Gastroesophageal sphincter (tissue), 4 donors: ENCODE results near the gene EFHD2. TPM values are rescaled to one million over a fixed set of nuclear protein-coding genes. Genes with fewer than 3 reads are reported as not detected.
"Not testable (repeated sequence)": the region's sequence is repeated elsewhere in the genome, so short reads cannot be mapped to it uniquely, and the experiment has no call there.

Experiments used
- ATAC-seq: fragments of 150-250 bp; one replicate; pipeline ENCODE4 v1.9.1; 2016; ENCODE audit warnings: mild to moderate bottlenecking, moderate library complexity
- H3K27ac ChIP-seq, 4 donors: fragments of 200-600 bp; sonication (generic) in 3 of 4; 1 replicate in 3 of 4; 2 replicates in 1 of 4; pipeline ENCODE4 v1.5.1; 2016 to 2019
- H3K27me3 ChIP-seq: fragments of 200-600 bp; sonication (generic); one replicate; pipeline ENCODE4 v1.5.1; 2019
- H3K36me3 ChIP-seq, 2 donors: fragments of 200-600 bp; sonication (generic); one replicate each; pipeline ENCODE4 v1.5.1; 2019; ENCODE audit warnings: control low read depth in 1 of 2
- H3K4me1 ChIP-seq, 3 donors: fragments of 200-600 bp; sonication (generic); 1 replicate in 2 of 3; 2 replicates in 1 of 3; pipeline ENCODE4 v1.5.1; 2016 to 2019; ENCODE audit warnings: control low read depth in 2 of 3
- H3K4me3 ChIP-seq, 2 donors: fragments of 200-600 bp; sonication (generic); one replicate each; pipeline ENCODE4 v1.5.1; 2019; ENCODE audit warnings: mild to moderate bottlenecking in 1 of 2, moderate library complexity in 1 of 2
- H3K9me3 ChIP-seq, 3 donors: fragments of 200-600 bp; sonication (generic); one replicate each; pipeline ENCODE4 v1.5.1; 2017 to 2019; ENCODE audit warnings: control low read depth in 2 of 3
- EP300 ChIP-seq: sonication (generic); formaldehyde crosslinking; IDR thresholded peaks from one replicate; pipeline ENCODE4 v1.6.1; 2017; ENCODE audit warnings: antibody characterized with exemption, mild to moderate bottlenecking
- POLR2A ChIP-seq, 2 donors: fragments of 450-650 bp; IDR thresholded peaks; one replicate each; pipeline ENCODE4 v1.6.1; 2017; ENCODE audit warnings: antibody characterized with exemption in 2 of 2, mild to moderate bottlenecking in 2 of 2, moderate library complexity in 1 of 2
- POLR2AphosphoS5 ChIP-seq: sonication (generic); formaldehyde crosslinking; IDR thresholded peaks from one replicate; pipeline ENCODE4 v1.6.1; 2017; ENCODE audit warnings: antibody characterized with exemption
- WGBS, 2 donors: methylation state at CpG; one replicate each; pipeline ENCODE4 v1.1.5; 2018; ENCODE audit warnings: low coverage in 1 of 2; 5-methylcytosine and 5-hydroxymethylcytosine counted together
- total RNA-seq, 4 donors: library from RNA; depleted of rRNA; stranded (reverse); fragments of >200 nt; gene quantifications; one replicate each; pipeline ENCODE4 v1.1.0, GENCODE V29; 2016
- TF ChIP-seq, protein P1 (sequence below), 4 experiments: fragments of 200-600 bp in 2 of 4; fragments of 450-650 bp in 2 of 4; sonication (generic) in 1 of 4; IDR thresholded peaks; one replicate each; pipeline ENCODE4 v1.5.1; 2017 to 2019; ENCODE audit warnings: antibody characterized with exemption in 4 of 4, mild to moderate bottlenecking in 2 of 4, moderate library complexity in 2 of 4

The EFHD2 gene
- total RNA-seq, 4 donors from 2014 or later, result 26.3 to 60.7 (median 53.7) TPM

DNA sequence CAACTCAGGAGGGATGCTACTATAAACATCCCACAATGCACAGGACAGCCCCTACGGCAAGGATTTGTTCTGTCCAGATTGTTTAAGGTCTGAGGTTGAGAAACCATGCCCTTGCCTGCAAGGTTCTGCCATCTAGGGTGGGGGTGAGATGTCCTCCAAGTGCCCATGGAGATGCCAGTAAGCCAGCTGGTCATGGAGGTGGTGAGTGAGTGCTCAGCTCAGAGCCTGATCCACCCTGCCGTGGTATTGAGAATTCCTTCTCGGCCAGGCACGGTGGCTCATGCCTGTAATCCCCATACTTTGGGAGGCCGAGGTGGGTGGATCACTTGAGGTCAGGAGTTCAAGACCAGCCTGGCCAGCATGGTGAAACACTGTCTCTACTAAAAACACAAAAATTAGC lies 15.3 kb downstream of the EFHD2 start:
- peaks cover 0 to 40% (median 5%) of the 10 kb centered on the region in 3 donors for H3K4me1 ChIP-seq
- TF ChIP-seq POLR2A (IDR thresholded peaks at IDR 0.05) (no peak), EP300 (no peak), POLR2AphosphoS5 (no peak)
- TF ChIP-seq, protein P1, sequence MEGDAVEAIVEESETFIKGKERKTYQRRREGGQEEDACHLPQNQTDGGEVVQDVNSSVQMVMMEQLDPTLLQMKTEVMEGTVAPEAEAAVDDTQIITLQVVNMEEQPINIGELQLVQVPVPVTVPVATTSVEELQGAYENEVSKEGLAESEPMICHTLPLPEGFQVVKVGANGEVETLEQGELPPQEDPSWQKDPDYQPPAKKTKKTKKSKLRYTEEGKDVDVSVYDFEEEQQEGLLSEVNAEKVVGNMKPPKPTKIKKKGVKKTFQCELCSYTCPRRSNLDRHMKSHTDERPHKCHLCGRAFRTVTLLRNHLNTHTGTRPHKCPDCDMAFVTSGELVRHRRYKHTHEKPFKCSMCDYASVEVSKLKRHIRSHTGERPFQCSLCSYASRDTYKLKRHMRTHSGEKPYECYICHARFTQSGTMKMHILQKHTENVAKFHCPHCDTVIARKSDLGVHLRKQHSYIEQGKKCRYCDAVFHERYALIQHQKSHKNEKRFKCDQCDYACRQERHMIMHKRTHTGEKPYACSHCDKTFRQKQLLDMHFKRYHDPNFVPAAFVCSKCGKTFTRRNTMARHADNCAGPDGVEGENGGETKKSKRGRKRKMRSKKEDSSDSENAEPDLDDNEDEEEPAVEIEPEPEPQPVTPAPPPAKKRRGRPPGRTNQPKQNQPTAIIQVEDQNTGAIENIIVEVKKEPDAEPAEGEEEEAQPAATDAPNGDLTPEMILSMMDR (IDR thresholded peaks at IDR 0.05), result no peak
- ATAC-seq, result no peak
- H3K9me3 ChIP-seq, result no peaks in the 10 kb centered on the region
- H3K36me3 ChIP-seq, result peaks cover 0 to 38% of the 10 kb centered on the region in 2 donors
- no peak overlapping the region for H3K27ac ChIP-seq
- WGBS, 2 donors, result no CpG with 5 or more reads among the region's 5 CpGs
- no peaks in the 10 kb centered on the region for H3K27me3 ChIP-seq
- H3K4me3 ChIP-seq, result no peak overlapping the region

DNA sequence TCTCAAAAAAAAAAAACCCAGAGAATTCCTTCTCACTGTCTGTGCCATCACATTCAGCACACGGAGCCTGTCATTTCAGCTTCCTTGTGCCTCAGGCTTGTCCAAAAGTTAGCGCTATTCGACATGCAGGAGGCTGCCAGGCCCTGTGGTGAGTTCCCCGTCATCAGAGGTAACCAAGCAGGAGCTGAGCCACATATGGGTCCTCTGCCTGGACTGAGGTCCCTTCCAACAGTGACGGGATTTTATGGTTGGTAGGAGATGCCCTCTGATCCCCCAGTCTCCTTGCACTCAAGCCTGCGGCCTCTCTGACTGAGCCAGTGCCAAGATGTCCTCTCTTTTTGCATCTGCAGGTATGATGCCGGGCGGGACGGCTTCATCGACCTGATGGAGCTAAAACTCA lies 15.8 kb downstream of the EFHD2 start:
- Histone ChIP-seq H3K36me3 (peaks cover 0 to 40% of the 10 kb centered on the region in 2 donors), H3K4me3 (no peak overlapping the region), H3K27ac (no peak overlapping the region), H3K4me1 (peaks cover 0 to 36% (median 5%) of the 10 kb centered on the region in 3 donors), H3K27me3 (no peaks in the 10 kb centered on the region), H3K9me3 (no peaks in the 10 kb centered on the region)
- no peak for ATAC-seq
- no peak for TF ChIP-seq POLR2AphosphoS5
- TF ChIP-seq, protein P1 (IDR thresholded peaks at IDR 0.05), result no peak
- TF ChIP-seq EP300, result no peak
- no peak for TF ChIP-seq POLR2A (IDR thresholded peaks at IDR 0.05)
- 100% methylated on average over 3 of the region's 10 CpGs; no CpG with 5 or more reads in 1 of the 2 donors for WGBS, 2 donors

DNA sequence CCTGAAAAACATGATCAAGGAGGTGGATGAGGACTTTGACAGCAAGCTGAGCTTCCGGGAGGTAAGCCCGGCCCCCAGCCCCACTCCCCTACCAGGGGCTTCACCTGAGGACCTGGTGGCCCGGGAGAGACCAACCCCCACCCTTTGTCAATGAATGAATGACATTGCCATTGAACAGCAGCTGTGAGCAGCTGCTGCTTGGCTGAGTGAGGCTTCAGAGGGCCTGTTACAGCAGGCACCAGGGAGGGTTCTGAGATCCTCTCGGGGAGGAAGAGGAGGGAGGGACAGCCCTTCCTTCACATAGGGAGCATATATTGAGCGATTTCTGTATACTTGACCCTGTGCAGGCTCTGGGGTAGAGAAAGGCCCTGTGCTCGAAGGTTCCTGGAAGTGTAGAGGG lies 16.3 kb downstream of the EFHD2 start:
- ATAC-seq, result no peak
- Histone ChIP-seq H3K27ac (peak overlapping the region in 1 of 4 donors; percentile 53), H3K27me3 (no peaks in the 10 kb centered on the region), H3K9me3 (no peaks in the 10 kb centered on the region), H3K4me3 (no peak overlapping the region), H3K36me3 (peaks cover 0 to 44% of the 10 kb centered on the region in 2 donors), H3K4me1 (peaks cover 0 to 32% (median 5%) of the 10 kb centered on the region in 3 donors)
- 83% methylated on average over 1 of the region's 6 CpGs; no CpG with 5 or more reads in 1 of the 2 donors for WGBS, 2 donors
- TF ChIP-seq POLR2AphosphoS5 (no peak), EP300 (no peak), POLR2A (IDR thresholded peaks at IDR 0.05) (no peak)
- TF ChIP-seq, protein P1 (IDR thresholded peaks at IDR 0.05), result no peak

DNA sequence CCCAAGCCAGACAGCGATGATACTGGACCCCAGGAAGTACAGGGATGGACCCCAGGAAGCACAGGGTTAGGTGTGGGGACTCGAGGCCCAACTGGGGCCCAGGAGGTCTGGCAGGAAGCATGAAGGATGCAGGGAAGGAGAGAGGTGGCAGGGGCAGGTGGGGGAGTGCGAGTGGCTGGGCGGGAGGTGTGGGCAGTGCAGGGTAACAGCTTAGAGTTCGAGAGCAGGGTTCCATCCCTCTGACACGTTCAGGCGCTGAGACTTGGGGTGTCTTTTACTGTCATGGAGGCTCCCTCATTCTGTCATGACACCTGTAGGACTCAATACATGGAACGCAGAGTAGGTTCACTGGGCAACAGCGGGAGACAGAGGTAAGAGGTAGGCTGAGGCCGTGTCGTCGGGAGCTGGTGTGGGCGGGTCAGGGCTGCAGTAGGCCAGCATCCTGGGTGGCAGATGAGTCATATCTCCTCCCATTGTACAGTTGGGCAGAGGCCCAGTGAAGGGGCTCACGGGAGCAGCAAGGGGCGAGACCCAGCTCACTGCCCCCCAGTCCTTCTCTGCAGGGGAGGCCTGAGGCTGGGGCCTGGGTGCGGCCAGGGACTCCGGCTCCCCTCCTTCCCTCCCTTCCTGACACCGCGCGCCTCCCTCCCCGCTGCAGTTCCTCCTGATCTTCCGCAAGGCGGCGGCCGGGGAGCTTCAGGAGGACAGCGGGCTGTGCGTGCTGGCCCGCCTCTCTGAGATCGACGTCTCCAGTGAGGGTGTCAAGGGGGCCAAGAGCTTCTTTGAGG lies 17.0 kb downstream of the EFHD2 start:
- Histone ChIP-seq H3K36me3 (peaks cover 0 to 45% of the 10 kb centered on the region in 2 donors), H3K4me1 (peaks cover 0 to 25% (median 5%) of the 10 kb centered on the region in 3 donors), H3K9me3 (no peaks in the 10 kb centered on the region), H3K27me3 (no peaks in the 10 kb centered on the region), H3K4me3 (peak overlapping the region in 1 of 2 donors; percentile 34), H3K27ac (peak overlapping the region in 3 of 4 donors; percentile 53 to 78 (median 61))
- TF ChIP-seq, protein P1 (IDR thresholded peaks at IDR 0.05), result peak in 3 of 4 experiments; percentile 61 to 72 (median 67)
- TF ChIP-seq POLR2A (IDR thresholded peaks at IDR 0.05) (no peak), POLR2AphosphoS5 (peak; percentile 3), EP300 (no peak)
- ATAC-seq, result peak; percentile 70
- 70 to 80% methylated on average over 1 to 17 of the region's 30 CpGs for WGBS, 2 donors

DNA sequence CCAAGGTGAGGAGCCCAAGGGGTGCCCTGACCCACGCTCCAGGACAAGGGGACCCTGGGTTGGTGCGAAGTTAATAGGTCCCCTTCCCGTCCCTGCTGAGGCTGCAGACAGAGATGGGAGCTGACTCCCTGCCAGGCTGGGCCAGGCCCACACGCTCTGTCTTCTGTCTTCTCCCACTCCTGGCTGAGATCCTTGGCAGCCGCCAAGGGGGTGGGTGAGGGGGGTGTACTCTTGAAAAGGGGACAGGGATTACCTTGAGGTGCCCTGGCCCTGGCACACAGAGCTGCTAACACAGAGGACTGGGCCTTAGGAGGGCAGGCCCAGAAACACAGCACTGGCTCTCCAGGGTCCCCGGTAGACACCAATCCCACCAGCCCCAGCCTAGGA lies 17.6 kb downstream of the EFHD2 start:
- H3K4me1 ChIP-seq, result peaks cover 0 to 24% (median 5%) of the 10 kb centered on the region in 3 donors
- H3K4me3 ChIP-seq, result peak overlapping the region in 1 of 2 donors; percentile 34
- ATAC-seq, result peak; percentile 31
- no peaks in the 10 kb centered on the region for H3K9me3 ChIP-seq
- H3K27me3 ChIP-seq, result no peaks in the 10 kb centered on the region
- peak overlapping the region in 3 of 4 donors; percentile 53 to 78 (median 61) for H3K27ac ChIP-seq
- WGBS, 2 donors, result no CpG with 5 or more reads among the region's 6 CpGs
- peaks cover 0 to 45% of the 10 kb centered on the region in 2 donors for H3K36me3 ChIP-seq
- no peak for TF ChIP-seq POLR2A (IDR thresholded peaks at IDR 0.05)
- no peak for TF ChIP-seq POLR2AphosphoS5
- no peak for TF ChIP-seq EP300
- TF ChIP-seq, protein P1 (IDR thresholded peaks at IDR 0.05), result no peak

DNA sequence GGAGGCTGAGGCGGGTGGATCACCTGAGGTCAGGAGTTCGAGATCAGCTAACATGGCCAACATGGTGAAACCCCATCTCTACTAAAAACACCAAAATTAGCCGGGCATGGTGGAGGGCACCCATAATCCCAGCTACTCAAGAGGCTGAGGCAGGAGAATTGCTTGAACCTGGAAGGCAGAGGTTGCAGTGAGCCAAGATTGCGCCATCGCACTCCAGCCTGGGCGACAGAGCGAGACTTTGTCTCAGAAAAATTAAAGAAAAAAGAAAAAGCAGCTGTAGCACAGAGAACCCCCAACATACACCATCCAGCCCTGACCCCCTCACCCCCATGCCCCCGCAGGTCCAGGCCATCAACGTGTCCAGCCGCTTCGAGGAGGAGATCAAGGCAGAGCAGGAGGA lies 18.6 kb downstream of the EFHD2 start:
- not testable (repeated sequence) for H3K27ac ChIP-seq, H3K9me3 ChIP-seq, H3K4me3 ChIP-seq, ATAC-seq, H3K27me3 ChIP-seq
- Histone ChIP-seq H3K36me3 (peaks cover 0 to 45% of the 10 kb centered on the region in 2 donors), H3K4me1 (peaks cover 0 to 24% (median 5%) of the 10 kb centered on the region in 3 donors)
- 90 to 94% methylated on average over 6 of the region's 11 CpGs for WGBS, 2 donors
